H9 (cell line): ENCODE results near the gene PLCH2. TPM values are rescaled to one million over a fixed set of nuclear protein-coding genes. Genes with fewer than 3 reads are reported as not detected.
"Not testable (repeated sequence)": the region's sequence is repeated elsewhere in the genome, so short reads cannot be mapped to it uniquely, and the experiment has no call there.

Experiments used
- DNase-seq: peaks from one replicate; pipeline ENCODE4 v3.0.0-alpha.2; 2017
- H2AFZ ChIP-seq: one replicate; pipeline ENCODE4 v1.6.1; 2013; ENCODE audit warnings: mild to moderate bottlenecking, low read length, control low read depth, moderate library complexity
- H2AK5ac ChIP-seq: 2 replicates; pipeline ENCODE4 v1.6.1; 2013; ENCODE audit warnings: low read length, control low read depth, mixed read lengths; ENCODE audit not compliant: insufficient read length
- H2BK120ac ChIP-seq: one replicate; pipeline ENCODE4 v1.6.1; 2013; ENCODE audit warnings: low read depth, mild to moderate bottlenecking, low read length, control low read depth, inconsistent platforms; ENCODE audit not compliant: poor library complexity, severe bottlenecking
- H2BK12ac ChIP-seq: 2 replicates; pipeline ENCODE4 v1.6.1; 2013; ENCODE audit warnings: low read length, control low read depth, mixed read lengths, low read depth; ENCODE audit not compliant: insufficient read length
- H2BK15ac ChIP-seq: 2 replicates; pipeline ENCODE4 v1.6.1; 2013; ENCODE audit warnings: low read depth, low read length, control low read depth
- H2BK20ac ChIP-seq: one replicate; pipeline ENCODE4 v1.6.1; 2013; ENCODE audit warnings: low read depth, mild to moderate bottlenecking, low read length, control low read depth, inconsistent platforms; ENCODE audit not compliant: poor library complexity, severe bottlenecking
- H2BK5ac ChIP-seq: 2 replicates; pipeline ENCODE4 v1.6.1; 2013; ENCODE audit warnings: low read length, control low read depth, mixed read lengths; ENCODE audit not compliant: insufficient read length
- H3K14ac ChIP-seq: 2 replicates; pipeline ENCODE4 v1.6.1; 2013; ENCODE audit warnings: low read length, control low read depth; ENCODE audit not compliant: insufficient read depth
- H3K18ac ChIP-seq: 2 replicates; pipeline ENCODE4 v1.6.1; 2013; ENCODE audit warnings: low read depth, mild to moderate bottlenecking, mixed read lengths, low read length, control low read depth; ENCODE audit not compliant: insufficient read length
- H3K23ac ChIP-seq: 2 replicates; pipeline ENCODE4 v1.6.1; 2013; ENCODE audit warnings: low read length, control low read depth, mixed read lengths, low read depth; ENCODE audit not compliant: insufficient read length
- H3K23me2 ChIP-seq: 2 replicates; pipeline ENCODE4 v1.6.1; 2013; ENCODE audit warnings: low read depth, mild to moderate bottlenecking, mixed read lengths, low read length, control low read depth; ENCODE audit not compliant: insufficient read length, poor library complexity, severe bottlenecking
- H3K27ac ChIP-seq: 2 replicates; pipeline ENCODE4 v1.5.1; 2013; ENCODE audit warnings: low read length, control low read depth, mixed read lengths, low read depth; ENCODE audit not compliant: insufficient read length
- H3K27me3 ChIP-seq: 2 replicates; pipeline ENCODE4 v1.6.1; 2013; ENCODE audit warnings: low read length, control low read depth, inconsistent platforms; ENCODE audit not compliant: insufficient read depth
- H3K4ac ChIP-seq: 2 replicates; pipeline ENCODE4 v1.6.1; 2013; ENCODE audit warnings: low read depth, mild to moderate bottlenecking, control low read depth, inconsistent platforms, low read length, moderate library complexity
- H3K4me1 ChIP-seq: 2 replicates; pipeline ENCODE4 v1.6.1; 2013; ENCODE audit warnings: low read length, control low read depth, inconsistent platforms; ENCODE audit not compliant: insufficient read depth
- H3K4me2 ChIP-seq: 2 replicates; pipeline ENCODE4 v1.6.1; 2013; ENCODE audit warnings: low read length, control low read depth, mixed read lengths; ENCODE audit not compliant: insufficient read length, insufficient read depth
- H3K56ac ChIP-seq: 2 replicates; pipeline ENCODE4 v1.6.1; 2013; ENCODE audit warnings: low read depth, mild to moderate bottlenecking, mixed read lengths, low read length, control low read depth; ENCODE audit not compliant: insufficient read length
- H3K79me1 ChIP-seq: 2 replicates; pipeline ENCODE4 v1.6.1; 2013; ENCODE audit warnings: low read depth, mild to moderate bottlenecking, moderate library complexity, low read length, control low read depth, inconsistent platforms; ENCODE audit not compliant: insufficient read depth, poor library complexity, severe bottlenecking
- H3K79me2 ChIP-seq: 2 replicates; pipeline ENCODE4 v1.6.1; 2013; ENCODE audit warnings: low read length, control low read depth, inconsistent platforms; ENCODE audit not compliant: insufficient read depth
- H3K9ac ChIP-seq: 2 replicates; pipeline ENCODE4 v1.6.1; 2013; ENCODE audit warnings: low read length, control low read depth, mixed read lengths; ENCODE audit not compliant: insufficient read length; ENCODE audit errors: extremely low read depth
- H3K9me3 ChIP-seq: one replicate; pipeline ENCODE4 v1.6.1; 2013; ENCODE audit warnings: low read depth, low read length, inconsistent platforms; ENCODE audit not compliant: control insufficient read depth
- H3T11ph ChIP-seq: one replicate; pipeline ENCODE4 v1.6.1; 2013; ENCODE audit warnings: mild to moderate bottlenecking, low read length, control low read depth, inconsistent platforms
- H4K20me1 ChIP-seq: one replicate; pipeline ENCODE4 v1.6.1; 2013; ENCODE audit not compliant: control insufficient read depth, insufficient read length, insufficient read depth
- H4K5ac ChIP-seq: 2 replicates; pipeline ENCODE4 v1.6.1; 2013; ENCODE audit warnings: low read depth, mild to moderate bottlenecking, mixed read lengths, low read length, control low read depth; ENCODE audit not compliant: insufficient read length
- H4K8ac ChIP-seq: replicated peaks from 2 replicates; pipeline ENCODE4 v1.6.1; 2013; ENCODE audit warnings: low read length, control low read depth, mixed read lengths, low read depth; ENCODE audit not compliant: insufficient read length
- H4K91ac ChIP-seq: 2 replicates; pipeline ENCODE4 v1.6.1; 2013; ENCODE audit warnings: low read depth, mild to moderate bottlenecking, moderate library complexity, mixed read lengths, low read length, control low read depth; ENCODE audit not compliant: insufficient read length
- H3K27ac Mint-ChIP-seq, 3 experiments: 2 replicates in 2 of 3; 3 replicates in 1 of 3; pipeline ENCODE4 v1.8.0; 2020 to 2021; ENCODE audit warnings: mixed read lengths in 3 of 3, mild to moderate bottlenecking in 1 of 3, moderate library complexity in 1 of 3
- H3K27me3 Mint-ChIP-seq: 2 replicates; pipeline ENCODE4 v1.8.0; 2021; ENCODE audit warnings: low read depth, mild to moderate bottlenecking, moderate library complexity, mixed read lengths
- H3K36me3 Mint-ChIP-seq, 3 experiments: 2 replicates in 2 of 3; 3 replicates in 1 of 3; pipeline ENCODE4 v1.8.0; 2020 to 2021; ENCODE audit warnings: low read depth in 3 of 3, mixed read lengths in 3 of 3; ENCODE audit not compliant: insufficient read depth in 1 of 3
- H3K4me1 Mint-ChIP-seq, 2 experiments: 2 replicates each; pipeline ENCODE4 v1.8.0; 2020; ENCODE audit warnings: mixed read lengths in 2 of 2
- H3K4me3 Mint-ChIP-seq, 2 experiments: 2 replicates in 1 of 2; 3 replicates in 1 of 2; pipeline ENCODE4 v1.8.0; 2020 to 2021; ENCODE audit warnings: mild to moderate bottlenecking in 2 of 2, mixed read lengths in 2 of 2, moderate library complexity in 1 of 2
- H3K9me3 Mint-ChIP-seq, 2 experiments: 2 replicates in 1 of 2; 3 replicates in 1 of 2; pipeline ENCODE4 v1.8.0; 2020; ENCODE audit warnings: mild to moderate bottlenecking in 2 of 2, mixed read lengths in 2 of 2, moderate library complexity in 1 of 2
- WGBS: extraction: QIAGEN DNeasy Blood & Tissue Kit; methylation state at CpG from one replicate; pipeline ENCODE4 v1.1.7; 2013; ENCODE audit warnings: missing lambda C conversion rate, low lambda C conversion rate, mixed read lengths; ENCODE audit not compliant: insufficient read length; ENCODE audit errors: extremely low coverage; 5-methylcytosine and 5-hydroxymethylcytosine counted together
- total RNA-seq: library from RNA; stranded (reverse); gene quantifications from 2 replicates; pipeline ENCODE4 v1.2.1, GENCODE V29; 2021
- TF ChIP-seq, protein P1 (sequence below): fragments of 200-600 bp; sonication (generic); conservative IDR thresholded peaks from 3 replicates; pipeline ENCODE4 v1.8.0; 2021; ENCODE audit warnings: antibody characterized with exemption, mild to moderate bottlenecking

The PLCH2 gene
- total RNA-seq, 1 experiment from 2014 or later, result 0.09 TPM

- no peaks in the 10 kb centered on the region for H3K4me1 Mint-ChIP-seq
- Histone ChIP-seq H3K56ac (no peak overlapping the region), H4K20me1 (no peaks in the 10 kb centered on the region), H3K14ac (no peak overlapping the region), H3K4me1 (no peaks in the 10 kb centered on the region), H2BK20ac (no peak overlapping the region), H3K9me3 (no peaks in the 10 kb centered on the region), H3K9ac (no peak overlapping the region), H2AFZ (no peak overlapping the region), H3K27me3 (peaks cover 7% of the 10 kb centered on the region; the same call in 1 of the 2 replicates), H3K23ac (no peak overlapping the region), H2BK15ac (no peak overlapping the region), H3K23me2 (peaks cover 6% of the 10 kb centered on the region), H3K4ac (no peak overlapping the region), H3T11ph (no peak overlapping the region), H3K27ac (no peak overlapping the region), H3K18ac (no peak overlapping the region), H3K4me2 (no peak overlapping the region), H2BK5ac (no peak overlapping the region), H4K91ac (no peak overlapping the region), H2BK12ac (no peak overlapping the region), H4K8ac (no peak overlapping the region), H4K5ac (no peak overlapping the region), H2AK5ac (no peak overlapping the region), H3K79me1 (no peaks in the 10 kb centered on the region), H2BK120ac (no peak overlapping the region), H3K79me2 (no peaks in the 10 kb centered on the region)
- H3K4me3 Mint-ChIP-seq, result no peak overlapping the region
- H3K27ac Mint-ChIP-seq, result no peak overlapping the region
- DNase-seq, result no peak
- no peaks in the 10 kb centered on the region for H3K36me3 Mint-ChIP-seq
- peaks cover 47% of the 10 kb centered on the region for H3K27me3 Mint-ChIP-seq
- no peaks in the 10 kb centered on the region for H3K9me3 Mint-ChIP-seq
- TF ChIP-seq, protein P1, sequence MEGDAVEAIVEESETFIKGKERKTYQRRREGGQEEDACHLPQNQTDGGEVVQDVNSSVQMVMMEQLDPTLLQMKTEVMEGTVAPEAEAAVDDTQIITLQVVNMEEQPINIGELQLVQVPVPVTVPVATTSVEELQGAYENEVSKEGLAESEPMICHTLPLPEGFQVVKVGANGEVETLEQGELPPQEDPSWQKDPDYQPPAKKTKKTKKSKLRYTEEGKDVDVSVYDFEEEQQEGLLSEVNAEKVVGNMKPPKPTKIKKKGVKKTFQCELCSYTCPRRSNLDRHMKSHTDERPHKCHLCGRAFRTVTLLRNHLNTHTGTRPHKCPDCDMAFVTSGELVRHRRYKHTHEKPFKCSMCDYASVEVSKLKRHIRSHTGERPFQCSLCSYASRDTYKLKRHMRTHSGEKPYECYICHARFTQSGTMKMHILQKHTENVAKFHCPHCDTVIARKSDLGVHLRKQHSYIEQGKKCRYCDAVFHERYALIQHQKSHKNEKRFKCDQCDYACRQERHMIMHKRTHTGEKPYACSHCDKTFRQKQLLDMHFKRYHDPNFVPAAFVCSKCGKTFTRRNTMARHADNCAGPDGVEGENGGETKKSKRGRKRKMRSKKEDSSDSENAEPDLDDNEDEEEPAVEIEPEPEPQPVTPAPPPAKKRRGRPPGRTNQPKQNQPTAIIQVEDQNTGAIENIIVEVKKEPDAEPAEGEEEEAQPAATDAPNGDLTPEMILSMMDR, result no peak
- WGBS, result no CpG with 5 or more reads among the region's 15 CpGs
These were observed 36.7 kb upstream of the PLCH2 start for GRCh38 chr1:2439369-2439768.

- not testable (repeated sequence) for H3K23me2 ChIP-seq, H2AK5ac ChIP-seq, H3K9ac ChIP-seq, H3K79me1 ChIP-seq, H3K4me1 ChIP-seq, H3K36me3 Mint-ChIP-seq, H3K23ac ChIP-seq, H3K9me3 ChIP-seq, H3K4me2 ChIP-seq, H2BK12ac ChIP-seq, H3K9me3 Mint-ChIP-seq, H2BK5ac ChIP-seq, H2BK120ac ChIP-seq, H4K91ac ChIP-seq, H4K20me1 ChIP-seq, H4K8ac ChIP-seq, H3K4me1 Mint-ChIP-seq, H3K79me2 ChIP-seq, H3K56ac ChIP-seq, H2AFZ ChIP-seq, DNase-seq, H3K4ac ChIP-seq, H3K27ac ChIP-seq, H3K18ac ChIP-seq, H3K14ac ChIP-seq, H4K5ac ChIP-seq, H3K4me3 Mint-ChIP-seq, H2BK15ac ChIP-seq, H3K27ac Mint-ChIP-seq, H3T11ph ChIP-seq, H2BK20ac ChIP-seq
- WGBS, result no CpG with 5 or more reads among the region's 23 CpGs
- H3K27me3 Mint-ChIP-seq, result peaks cover 52% of the 10 kb centered on the region
- H3K27me3 ChIP-seq, result peaks cover 14% of the 10 kb centered on the region; the same call in 1 of the 2 replicates
These were observed 35.7 kb upstream of the PLCH2 start for GRCh38 chr1:2440346-2440745.
